Gastroesophageal sphincter (tissue), 4 donors: Measurements from ENCODE around the gene HOMER2. TPM values are rescaled to one million over a fixed set of nuclear protein-coding genes. Genes with fewer than 3 reads are reported as not detected.
"Not testable (repeated sequence)": the region's sequence is repeated elsewhere in the genome, so short reads cannot be mapped to it uniquely, and the experiment has no call there.

ENCODE experiments used
- ATAC-seq: fragments of 150-250 bp; one replicate; pipeline ENCODE4 v1.9.1; 2016; ENCODE audit warnings: mild to moderate bottlenecking, moderate library complexity
- H3K27ac ChIP-seq, 4 donors: fragments of 200-600 bp; sonication (generic) in 3 of 4; 1 replicate in 3 of 4; 2 replicates in 1 of 4; pipeline ENCODE4 v1.5.1; 2016 to 2019
- H3K27me3 ChIP-seq: fragments of 200-600 bp; sonication (generic); one replicate; pipeline ENCODE4 v1.5.1; 2019
- H3K36me3 ChIP-seq, 2 donors: fragments of 200-600 bp; sonication (generic); one replicate each; pipeline ENCODE4 v1.5.1; 2019; ENCODE audit warnings: control low read depth in 1 of 2
- H3K4me1 ChIP-seq, 3 donors: fragments of 200-600 bp; sonication (generic); 1 replicate in 2 of 3; 2 replicates in 1 of 3; pipeline ENCODE4 v1.5.1; 2016 to 2019; ENCODE audit warnings: control low read depth in 2 of 3
- H3K4me3 ChIP-seq, 2 donors: fragments of 200-600 bp; sonication (generic); one replicate each; pipeline ENCODE4 v1.5.1; 2019; ENCODE audit warnings: mild to moderate bottlenecking in 1 of 2, moderate library complexity in 1 of 2
- H3K9me3 ChIP-seq, 3 donors: fragments of 200-600 bp; sonication (generic); one replicate each; pipeline ENCODE4 v1.5.1; 2017 to 2019; ENCODE audit warnings: control low read depth in 2 of 3
- EP300 ChIP-seq: sonication (generic); formaldehyde crosslinking; IDR thresholded peaks from one replicate; pipeline ENCODE4 v1.6.1; 2017; ENCODE audit warnings: antibody characterized with exemption, mild to moderate bottlenecking
- POLR2A ChIP-seq, 2 donors: fragments of 450-650 bp; IDR thresholded peaks; one replicate each; pipeline ENCODE4 v1.6.1; 2017; ENCODE audit warnings: antibody characterized with exemption in 2 of 2, mild to moderate bottlenecking in 2 of 2, moderate library complexity in 1 of 2
- POLR2AphosphoS5 ChIP-seq: sonication (generic); formaldehyde crosslinking; IDR thresholded peaks from one replicate; pipeline ENCODE4 v1.6.1; 2017; ENCODE audit warnings: antibody characterized with exemption
- WGBS, 2 donors: methylation state at CpG; one replicate each; pipeline ENCODE4 v1.1.5; 2018; ENCODE audit warnings: low coverage in 1 of 2; 5-methylcytosine and 5-hydroxymethylcytosine counted together
- total RNA-seq, 4 donors: library from RNA; depleted of rRNA; stranded (reverse); fragments of >200 nt; gene quantifications; one replicate each; pipeline ENCODE4 v1.1.0, GENCODE V29; 2016
- TF ChIP-seq, protein P1 (sequence below), 4 experiments: fragments of 200-600 bp in 2 of 4; fragments of 450-650 bp in 2 of 4; sonication (generic) in 1 of 4; IDR thresholded peaks; one replicate each; pipeline ENCODE4 v1.5.1; 2017 to 2019; ENCODE audit warnings: antibody characterized with exemption in 4 of 4, mild to moderate bottlenecking in 2 of 4, moderate library complexity in 2 of 4

The HOMER2 gene
- 10 to 100 TPM; 12.0 to 26.8 (median 17.7) TPM for total RNA-seq

DNA sequence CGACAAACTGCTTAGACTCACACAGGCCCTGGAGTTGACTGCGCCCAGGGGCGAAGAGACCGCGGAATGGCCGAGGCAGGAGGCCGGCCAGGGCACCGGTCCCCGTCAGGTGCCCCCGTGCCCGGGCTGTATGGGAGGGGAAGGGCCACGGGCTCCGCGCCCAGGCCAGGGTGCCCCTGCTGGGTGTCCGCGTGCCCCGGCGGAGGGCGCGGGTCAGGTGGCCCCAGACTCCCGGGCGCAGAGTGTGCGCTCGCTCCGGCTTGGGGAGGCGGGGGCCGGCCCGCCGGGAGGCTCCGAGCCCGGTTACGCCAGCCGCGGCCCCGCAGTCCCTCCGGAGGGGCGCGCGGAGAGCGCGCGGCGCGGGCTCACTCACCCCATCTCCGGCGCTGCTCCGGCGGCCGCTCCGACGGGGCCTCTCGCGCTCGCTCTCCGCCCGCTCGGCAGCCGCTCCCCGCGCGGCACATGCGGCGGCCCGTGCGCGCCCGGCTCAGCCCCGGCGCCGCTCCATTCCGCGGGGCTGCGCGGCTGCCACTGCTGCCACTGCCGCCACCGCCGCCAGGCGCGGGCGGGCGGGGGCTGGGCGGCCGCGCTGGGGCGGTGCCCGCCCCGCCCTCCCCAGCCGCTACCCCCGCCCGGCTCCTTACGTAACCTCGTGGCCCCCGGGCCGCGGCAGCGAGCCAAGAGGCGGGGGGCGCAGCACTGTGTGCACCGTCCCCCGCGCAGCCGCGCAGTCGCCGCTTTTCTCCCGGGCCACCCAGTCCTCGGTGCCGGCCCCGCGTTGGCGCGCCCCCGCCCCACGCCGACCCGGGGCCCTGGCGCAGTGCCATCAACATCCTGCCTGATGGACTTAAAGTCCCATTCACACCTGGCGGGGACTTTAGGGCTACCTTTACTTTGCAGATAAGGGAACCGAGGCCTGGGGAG, at the start of gene HOMER2:
HOMER2 (minus strand) TSS at position 563 of the 924 bp plus-strand sequence; CDS start at position 378, 185 bp downstream.
- no CpG with 5 or more reads among the region's 119 CpGs for WGBS, 2 donors
- Histone ChIP-seq H3K27ac (peak within 1 kb of the TSS in 3 of 4 donors; percentile 61 to 73 (median 71)), H3K4me1 (peaks cover 0 to 22% (median 0%) of the 10 kb centered on the region in 3 donors), H3K36me3 (no peaks in the 10 kb centered on the region), H3K9me3 (no peaks in the 10 kb centered on the region), H3K4me3 (peak within 1 kb of the TSS; percentile 58 to 74), H3K27me3 (peaks cover 6% of the 10 kb centered on the region)
- ATAC-seq, result peak; percentile 74
- peak in 1 of 2 donors; percentile 21 for TF ChIP-seq POLR2A (IDR thresholded peaks at IDR 0.05)
- TF ChIP-seq, protein P1, sequence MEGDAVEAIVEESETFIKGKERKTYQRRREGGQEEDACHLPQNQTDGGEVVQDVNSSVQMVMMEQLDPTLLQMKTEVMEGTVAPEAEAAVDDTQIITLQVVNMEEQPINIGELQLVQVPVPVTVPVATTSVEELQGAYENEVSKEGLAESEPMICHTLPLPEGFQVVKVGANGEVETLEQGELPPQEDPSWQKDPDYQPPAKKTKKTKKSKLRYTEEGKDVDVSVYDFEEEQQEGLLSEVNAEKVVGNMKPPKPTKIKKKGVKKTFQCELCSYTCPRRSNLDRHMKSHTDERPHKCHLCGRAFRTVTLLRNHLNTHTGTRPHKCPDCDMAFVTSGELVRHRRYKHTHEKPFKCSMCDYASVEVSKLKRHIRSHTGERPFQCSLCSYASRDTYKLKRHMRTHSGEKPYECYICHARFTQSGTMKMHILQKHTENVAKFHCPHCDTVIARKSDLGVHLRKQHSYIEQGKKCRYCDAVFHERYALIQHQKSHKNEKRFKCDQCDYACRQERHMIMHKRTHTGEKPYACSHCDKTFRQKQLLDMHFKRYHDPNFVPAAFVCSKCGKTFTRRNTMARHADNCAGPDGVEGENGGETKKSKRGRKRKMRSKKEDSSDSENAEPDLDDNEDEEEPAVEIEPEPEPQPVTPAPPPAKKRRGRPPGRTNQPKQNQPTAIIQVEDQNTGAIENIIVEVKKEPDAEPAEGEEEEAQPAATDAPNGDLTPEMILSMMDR (IDR thresholded peaks at IDR 0.05), result peak in 2 of 4 experiments; percentile 7 to 8
- no peak for TF ChIP-seq POLR2AphosphoS5

DNA sequence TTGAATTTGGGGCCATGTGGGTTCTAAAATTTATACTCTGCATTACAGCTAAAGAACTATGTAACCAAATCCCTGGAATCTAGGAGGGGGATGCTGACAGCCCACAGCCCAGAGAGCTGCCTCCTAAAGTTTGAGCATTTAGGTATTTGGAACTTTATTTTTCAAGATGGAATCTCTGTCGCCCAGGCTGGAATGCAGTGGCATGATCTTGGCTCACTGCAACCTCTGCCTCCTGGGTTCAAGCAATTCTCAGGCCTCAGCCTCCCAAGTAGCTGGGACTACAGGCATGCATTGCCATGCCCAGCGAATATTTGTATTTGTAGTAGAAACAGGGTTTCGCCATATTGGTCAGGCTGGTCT, 48.1 kb upstream of the HOMER2 start:
- H3K36me3 ChIP-seq, result peaks cover 0 to 30% of the 10 kb centered on the region in 2 donors
- H3K9me3 ChIP-seq, ATAC-seq, H3K4me3 ChIP-seq, H3K27me3 ChIP-seq: not testable (repeated sequence)
- WGBS, 2 donors, result 50 to 94% methylated on average over 1 to 3 of the region's 3 CpGs
- peak overlapping the region in 1 of 4 donors; percentile 39 for H3K27ac ChIP-seq
- H3K4me1 ChIP-seq, result peaks cover 0 to 12% (median 0%) of the 10 kb centered on the region in 3 donors

DNA sequence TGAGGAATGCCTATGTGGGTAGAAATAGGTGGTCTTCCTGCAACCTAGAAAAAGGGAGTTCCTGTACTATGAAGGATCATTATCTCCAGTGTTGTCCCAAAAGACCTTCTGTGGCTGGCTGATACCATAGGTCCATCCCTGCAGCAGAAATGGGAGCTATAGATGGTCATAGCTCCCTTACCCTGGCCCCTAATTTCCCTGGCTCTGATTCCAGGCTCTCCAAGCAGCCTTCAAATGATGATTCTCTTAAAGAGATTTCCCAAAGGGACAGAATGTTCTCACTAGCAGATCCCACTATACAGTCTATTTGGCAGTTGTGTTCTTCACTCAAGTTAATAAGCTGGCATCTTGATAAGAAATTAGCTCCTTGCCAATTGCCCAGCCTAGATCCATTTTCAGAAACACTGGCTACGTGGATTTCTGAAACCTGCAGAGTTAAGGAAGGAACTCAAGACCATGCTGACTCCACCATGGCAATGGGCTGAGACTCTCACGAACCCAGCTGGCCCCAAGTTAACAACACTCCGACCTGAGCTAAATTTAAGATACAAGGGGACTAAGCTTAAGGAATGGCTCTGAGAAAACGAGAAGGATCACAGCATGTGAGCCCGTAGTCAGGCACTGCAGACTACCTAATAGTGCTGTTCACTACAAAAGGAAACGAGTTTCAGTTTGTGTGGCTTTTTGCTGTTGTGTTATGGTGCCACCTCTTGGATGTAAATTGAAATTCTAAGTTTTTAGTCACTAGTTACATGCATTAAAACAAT, 47.6 kb upstream of the HOMER2 start:
- no peak for ATAC-seq
- Histone ChIP-seq H3K36me3 (peaks cover 0 to 24% of the 10 kb centered on the region in 2 donors), H3K4me1 (peaks cover 0 to 12% (median 0%) of the 10 kb centered on the region in 3 donors), H3K9me3 (no peaks in the 10 kb centered on the region), H3K27me3 (no peaks in the 10 kb centered on the region), H3K27ac (peak overlapping the region in 3 of 4 donors; percentile 39 to 54 (median 54)), H3K4me3 (peak overlapping the region; percentile 9 to 19)
- no peak for TF ChIP-seq POLR2A (IDR thresholded peaks at IDR 0.05)
- TF ChIP-seq, protein P1 (IDR thresholded peaks at IDR 0.05), result peak in 3 of 4 experiments; percentile 32 to 48 (median 40)
- WGBS, 2 donors, result 0 to 10% methylated on average over 1 to 2 of the region's 6 CpGs

- no peak for ATAC-seq
- 80 to 89% methylated on average over 4 to 6 of the region's 6 CpGs for WGBS, 2 donors
- Histone ChIP-seq H3K4me3 (no peak overlapping the region), H3K27me3 (no peaks in the 10 kb centered on the region), H3K36me3 (peaks cover 0 to 18% of the 10 kb centered on the region in 2 donors), H3K9me3 (no peaks in the 10 kb centered on the region), H3K4me1 (peaks cover 0 to 12% (median 0%) of the 10 kb centered on the region in 3 donors), H3K27ac (peak overlapping the region in 1 of 4 donors; percentile 39)
- TF ChIP-seq, protein P1 (IDR thresholded peaks at IDR 0.05), result no peak
- TF ChIP-seq POLR2A (IDR thresholded peaks at IDR 0.05), result no peak
These were observed 46.9 kb upstream of the HOMER2 start for GRCh38 chr15:82999426-82999825.

DNA sequence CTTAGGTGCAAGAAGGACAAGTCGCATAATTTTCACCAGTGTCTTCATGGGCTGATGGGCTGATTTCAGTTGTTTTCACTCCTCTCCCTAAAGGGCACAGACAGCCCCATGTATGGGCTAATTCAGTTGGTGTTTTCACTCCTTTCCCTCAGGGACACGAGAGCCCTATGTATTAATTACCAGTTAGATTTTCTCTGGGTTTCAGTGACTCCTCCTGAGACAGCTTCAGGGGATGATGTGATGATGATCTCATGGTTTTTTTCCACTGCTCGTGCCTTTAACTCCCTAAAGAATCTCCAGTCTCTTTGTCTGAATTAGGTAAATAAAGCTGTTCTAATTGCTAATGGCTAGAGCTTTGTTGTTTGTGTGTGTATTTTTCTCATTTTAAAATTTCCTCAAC, 43.4 kb upstream of the HOMER2 start:
- Histone ChIP-seq H3K4me1 (peaks cover 0 to 12% (median 0%) of the 10 kb centered on the region in 3 donors), H3K27ac (no peak overlapping the region), H3K4me3 (no peak overlapping the region), H3K27me3 (no peaks in the 10 kb centered on the region), H3K9me3 (no peaks in the 10 kb centered on the region), H3K36me3 (peaks cover 0 to 22% of the 10 kb centered on the region in 2 donors)
- TF ChIP-seq POLR2A (IDR thresholded peaks at IDR 0.05) (no peak), POLR2AphosphoS5 (no peak), EP300 (no peak)
- TF ChIP-seq, protein P1 (IDR thresholded peaks at IDR 0.05), result no peak
- 64 to 80% methylated on average over 1 to 3 of the region's 3 CpGs for WGBS, 2 donors
- ATAC-seq, result no peak
